Parathyroid adenoma (tissue), 2 donors: ENCODE data around the gene C17orf50.

Experiments
- H2AFZ ChIP-seq: fragments of 300-600 bp; sonication (generic); one replicate; pipeline ENCODE4 v1.7.0; 2017; ENCODE audit warnings: antibody characterized with exemption, mild to moderate bottlenecking
- H3K27ac ChIP-seq: fragments of 300-600 bp; sonication (generic); one replicate; pipeline ENCODE4 v1.7.0; 2017
- H3K27me3 ChIP-seq: fragments of 300-600 bp; sonication (generic); one replicate; pipeline ENCODE4 v1.7.0; 2017; ENCODE audit warnings: low read length; ENCODE audit not compliant: control insufficient read depth, insufficient read depth
- H3K36me3 ChIP-seq: fragments of 300-600 bp; sonication (generic); one replicate; pipeline ENCODE4 v1.7.0; 2017; ENCODE audit warnings: low read length; ENCODE audit not compliant: control insufficient read depth, insufficient read depth
- H3K4me1 ChIP-seq: fragments of 300-600 bp; sonication (generic); one replicate; pipeline ENCODE4 v1.7.0; 2017; ENCODE audit warnings: control low read depth
- H3K4me2 ChIP-seq: fragments of 300-600 bp; sonication (generic); one replicate; pipeline ENCODE4 v1.7.0; 2017; ENCODE audit warnings: low read length
- H3K4me3 ChIP-seq: fragments of 300-600 bp; sonication (generic); one replicate; pipeline ENCODE4 v1.7.0; 2017; ENCODE audit warnings: low read depth, low read length
- H3K79me2 ChIP-seq: fragments of 300-600 bp; sonication (generic); one replicate; pipeline ENCODE4 v1.7.0; 2017; ENCODE audit warnings: control low read depth
- H3K9ac ChIP-seq: fragments of 300-600 bp; sonication (generic); one replicate; pipeline ENCODE4 v1.7.0; 2017; ENCODE audit warnings: mild to moderate bottlenecking
- H3K9me3 ChIP-seq: fragments of 300-600 bp; sonication (generic); one replicate; pipeline ENCODE4 v1.7.0; 2017; ENCODE audit warnings: low read length; ENCODE audit not compliant: control insufficient read depth
- TF ChIP-seq, protein P1 (sequence below): fragments of 300-600 bp; sonication (generic); IDR thresholded peaks from one replicate; pipeline ENCODE4 v1.7.0; 2017; ENCODE audit warnings: antibody characterized with exemption, mild to moderate bottlenecking
- donor health status: primary hyperparathyroidism.

The C17orf50 gene

DNA sequence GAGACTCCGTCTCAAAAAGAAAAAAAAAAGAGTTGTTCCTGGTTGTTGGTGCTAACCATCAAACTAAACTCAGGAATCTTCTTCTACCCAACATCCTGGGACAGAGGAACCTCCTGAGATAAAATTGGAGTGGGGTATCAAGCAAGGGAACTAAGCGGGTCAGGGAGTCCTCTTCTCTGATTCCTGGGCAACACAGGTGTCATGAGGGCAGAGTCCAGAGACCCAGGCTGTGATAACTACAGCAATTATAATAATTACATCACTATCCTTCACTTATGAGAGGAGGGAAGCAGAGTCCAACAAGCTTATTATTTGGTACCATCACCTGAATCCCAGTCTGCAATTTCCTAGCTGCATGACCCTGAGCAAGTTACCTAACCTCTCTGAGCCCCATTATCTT lies 8.1 kb downstream of the C17orf50 start:
- Histone ChIP-seq H3K4me3 (no peak overlapping the region), H3K79me2 (no peaks in the 10 kb centered on the region), H3K9me3 (no peaks in the 10 kb centered on the region), H3K36me3 (no peaks in the 10 kb centered on the region), H3K9ac (no peak overlapping the region), H3K27ac (no peak overlapping the region), H3K4me2 (no peak overlapping the region), H2AFZ (no peak overlapping the region), H3K4me1 (no peaks in the 10 kb centered on the region), H3K27me3 (no peaks in the 10 kb centered on the region)
- TF ChIP-seq, protein P1, sequence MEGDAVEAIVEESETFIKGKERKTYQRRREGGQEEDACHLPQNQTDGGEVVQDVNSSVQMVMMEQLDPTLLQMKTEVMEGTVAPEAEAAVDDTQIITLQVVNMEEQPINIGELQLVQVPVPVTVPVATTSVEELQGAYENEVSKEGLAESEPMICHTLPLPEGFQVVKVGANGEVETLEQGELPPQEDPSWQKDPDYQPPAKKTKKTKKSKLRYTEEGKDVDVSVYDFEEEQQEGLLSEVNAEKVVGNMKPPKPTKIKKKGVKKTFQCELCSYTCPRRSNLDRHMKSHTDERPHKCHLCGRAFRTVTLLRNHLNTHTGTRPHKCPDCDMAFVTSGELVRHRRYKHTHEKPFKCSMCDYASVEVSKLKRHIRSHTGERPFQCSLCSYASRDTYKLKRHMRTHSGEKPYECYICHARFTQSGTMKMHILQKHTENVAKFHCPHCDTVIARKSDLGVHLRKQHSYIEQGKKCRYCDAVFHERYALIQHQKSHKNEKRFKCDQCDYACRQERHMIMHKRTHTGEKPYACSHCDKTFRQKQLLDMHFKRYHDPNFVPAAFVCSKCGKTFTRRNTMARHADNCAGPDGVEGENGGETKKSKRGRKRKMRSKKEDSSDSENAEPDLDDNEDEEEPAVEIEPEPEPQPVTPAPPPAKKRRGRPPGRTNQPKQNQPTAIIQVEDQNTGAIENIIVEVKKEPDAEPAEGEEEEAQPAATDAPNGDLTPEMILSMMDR, result no peak

DNA sequence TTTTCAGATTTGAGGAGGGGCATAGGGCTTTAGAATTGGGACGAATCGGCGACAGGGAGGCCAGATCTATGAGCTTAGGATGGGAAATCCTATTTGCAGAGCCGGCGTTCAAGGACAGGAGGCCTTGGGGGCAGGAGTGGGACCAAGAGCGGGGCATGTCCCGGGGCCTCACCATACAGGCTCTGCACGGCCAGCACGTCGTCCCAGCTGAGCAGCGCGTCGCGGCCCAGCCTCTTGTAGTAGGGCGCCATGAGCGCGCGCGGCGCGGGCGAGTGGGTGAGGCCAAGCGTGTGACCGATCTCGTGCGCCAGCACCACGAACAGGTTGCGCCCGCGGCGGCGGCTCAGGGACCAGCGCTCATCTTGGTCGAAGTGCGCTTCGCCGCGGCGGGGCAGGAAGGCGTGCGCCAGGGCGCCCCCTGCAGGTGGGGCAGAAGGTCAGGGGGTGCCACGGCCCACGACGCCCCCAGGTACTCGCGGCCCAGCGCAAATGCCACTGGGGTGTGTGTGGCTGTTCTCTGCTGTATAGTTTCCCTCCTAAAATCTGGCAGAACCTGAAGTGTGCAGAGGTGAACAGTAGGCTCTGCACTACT lies 9.3 kb downstream of the C17orf50 start:
- Histone ChIP-seq H3K9ac (no peak overlapping the region), H3K4me1 (no peaks in the 10 kb centered on the region), H3K79me2 (no peaks in the 10 kb centered on the region), H3K9me3 (no peaks in the 10 kb centered on the region), H3K36me3 (no peaks in the 10 kb centered on the region), H3K4me3 (no peak overlapping the region), H3K27me3 (no peaks in the 10 kb centered on the region), H3K4me2 (no peak overlapping the region), H3K27ac (no peak overlapping the region), H2AFZ (no peak overlapping the region)
- TF ChIP-seq, protein P1, result no peak

GRCh38 chr17:35773129-35773528 lies 12.4 kb downstream of the C17orf50 start:
- H3K36me3 ChIP-seq, result no peaks in the 10 kb centered on the region
- TF ChIP-seq, protein P1, result no peak
- H3K4me3 ChIP-seq, result no peak overlapping the region
- no peaks in the 10 kb centered on the region for H3K4me1 ChIP-seq
- H3K27me3 ChIP-seq, result no peaks in the 10 kb centered on the region
- no peak overlapping the region for H3K4me2 ChIP-seq
- H3K9ac ChIP-seq, result no peak overlapping the region
- H3K27ac ChIP-seq, result no peak overlapping the region
- H2AFZ ChIP-seq, result no peak overlapping the region
- no peaks in the 10 kb centered on the region for H3K79me2 ChIP-seq
- H3K9me3 ChIP-seq, result no peaks in the 10 kb centered on the region

DNA sequence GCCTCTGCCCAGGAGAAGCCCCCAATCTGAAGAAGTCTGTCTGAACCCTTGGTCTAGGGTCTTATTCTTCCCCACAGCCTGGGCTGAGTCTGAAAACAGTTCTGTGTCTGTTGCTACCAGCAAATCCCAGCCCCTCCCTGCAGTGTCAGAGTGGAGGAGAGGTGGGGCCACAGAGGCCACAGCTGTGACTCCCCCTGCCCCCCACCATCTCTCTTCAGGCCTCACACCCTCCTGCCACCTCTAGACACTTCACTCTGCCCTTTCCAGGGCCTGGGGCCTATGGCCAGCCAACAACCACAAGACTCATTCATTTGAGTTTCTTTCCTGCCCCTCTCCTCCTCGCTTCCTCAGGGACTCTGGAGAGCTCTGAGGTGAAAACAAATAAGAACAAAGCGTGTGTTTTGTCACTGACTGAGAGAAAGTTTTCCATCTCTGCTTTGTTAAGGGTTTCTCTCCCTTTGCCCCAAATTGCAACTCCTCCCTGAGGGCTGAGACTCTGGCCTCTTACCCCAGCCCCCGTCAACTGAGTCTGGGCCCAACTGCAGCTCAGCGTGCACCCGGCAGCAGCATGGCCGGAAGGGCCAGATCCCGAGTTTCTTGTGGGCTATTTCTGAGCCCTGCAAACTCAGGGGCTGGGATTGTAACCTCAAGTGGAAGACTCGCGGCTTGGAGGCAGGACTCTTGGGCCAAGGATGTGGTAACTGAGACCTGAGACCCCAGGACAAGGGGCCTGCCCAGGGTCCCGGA lies 13.2 kb downstream of the C17orf50 start:
- Histone ChIP-seq H3K9me3 (no peaks in the 10 kb centered on the region), H3K79me2 (no peaks in the 10 kb centered on the region), H3K4me1 (no peaks in the 10 kb centered on the region), H2AFZ (peak overlapping the region; percentile 44), H3K4me2 (no peak overlapping the region), H3K9ac (no peak overlapping the region), H3K36me3 (no peaks in the 10 kb centered on the region), H3K27me3 (no peaks in the 10 kb centered on the region), H3K27ac (no peak overlapping the region), H3K4me3 (no peak overlapping the region)
- TF ChIP-seq, protein P1, result no peak

- no peaks in the 10 kb centered on the region for H3K4me1 ChIP-seq
- TF ChIP-seq, protein P1, result no peak
- no peak overlapping the region for H3K9ac ChIP-seq
- no peak overlapping the region for H3K4me2 ChIP-seq
- no peaks in the 10 kb centered on the region for H3K27me3 ChIP-seq
- no peak overlapping the region for H3K27ac ChIP-seq
- H3K79me2 ChIP-seq, result no peaks in the 10 kb centered on the region
- H2AFZ ChIP-seq, result peak overlapping the region; percentile 44
- no peak overlapping the region for H3K4me3 ChIP-seq
- H3K9me3 ChIP-seq, result no peaks in the 10 kb centered on the region
- H3K36me3 ChIP-seq, result no peaks in the 10 kb centered on the region
These were observed 13.8 kb downstream of the C17orf50 start for GRCh38 chr17:35774499-35774898.
